DMS79 treated with DMSO at 0.1 percent for 48 hours (cell line): Measurements from ENCODE around the gene CLINT1.
A peak's percentile ranks its signal among the peaks of the same experiment; 100 is the strongest.
"Not testable (repeated sequence)": the region's sequence is repeated elsewhere in the genome, so short reads cannot be mapped to it uniquely, and the experiment has no call there.

Experiments used
- DNase-seq: peaks from one replicate; lab custom pipeline; 2025; lab: John Stamatoyannopoulos, UW

The CLINT1 gene

GRCh38 chr5:157858527-157859226, at the start of gene CLINT1:
Gene CLINT1 (minus strand): TSS chr5:157859145. CDS start chr5:157858970, 175 bp downstream.
- peak; percentile 18 for DNase-seq

- DNase-seq: no peak
Measured at GRCh38 chr5:157908459-157908858, 49.5 kb upstream of the CLINT1 start.

- no peak for DNase-seq
Measured at GRCh38 chr5:157907479-157907878, 48.5 kb upstream of the CLINT1 start.

- DNase-seq: no peak
Measured at GRCh38 chr5:157903117-157903450, 44.1 kb upstream of the CLINT1 start.

GRCh38 chr5:157902449-157903116, 43.6 kb upstream of the CLINT1 start:
- no peak for DNase-seq

- no peak for DNase-seq
Measured at GRCh38 chr5:157900644-157901043, 41.7 kb upstream of the CLINT1 start.

- no peak for DNase-seq
Measured at GRCh38 chr5:157893611-157894010, 34.7 kb upstream of the CLINT1 start.

- DNase-seq: no peak
Measured at GRCh38 chr5:157892974-157893373, 34.0 kb upstream of the CLINT1 start.

- no peak for DNase-seq
Measured at GRCh38 chr5:157890836-157891597, 32.1 kb upstream of the CLINT1 start.

- DNase-seq: no peak
Measured at GRCh38 chr5:157888814-157889532, 30.0 kb upstream of the CLINT1 start.

GRCh38 chr5:157886796-157887380, 27.9 kb upstream of the CLINT1 start:
- no peak for DNase-seq

- peak; percentile 35 for DNase-seq
Measured at GRCh38 chr5:157885051-157885450, 26.1 kb upstream of the CLINT1 start.

GRCh38 chr5:157881498-157881897, 22.6 kb upstream of the CLINT1 start:
- not testable (repeated sequence) for DNase-seq

GRCh38 chr5:157877821-157878220, 18.9 kb upstream of the CLINT1 start:
- DNase-seq: no peak

- no peak for DNase-seq
Measured at GRCh38 chr5:157874861-157875260, 15.9 kb upstream of the CLINT1 start.

GRCh38 chr5:157870837-157871834, 12.2 kb upstream of the CLINT1 start:
- no peak for DNase-seq

- DNase-seq: no peak
Measured at GRCh38 chr5:157867751-157868387, 8.9 kb upstream of the CLINT1 start.

GRCh38 chr5:157866536-157866935, 7.6 kb upstream of the CLINT1 start:
- no peak for DNase-seq

- DNase-seq: no peak
Measured at GRCh38 chr5:157865781-157866180, 6.8 kb upstream of the CLINT1 start.

GRCh38 chr5:157864067-157864466, 5.1 kb upstream of the CLINT1 start:
- DNase-seq: no peak
